HepG2 (cell line): ENCODE measurements around the gene TUBA4B. TPM values are rescaled to one million over a fixed set of nuclear protein-coding genes. Genes with fewer than 3 reads are reported as not detected.

Experiments
- ADNP ChIP-seq: sonication (generic); formaldehyde crosslinking; IDR thresholded peaks from 2 replicates; pipeline ENCODE4 v1.4.0; 2020; ENCODE audit warnings: missing genetic modification reagents
- PAX8 ChIP-seq: sonication (generic); formaldehyde crosslinking; IDR thresholded peaks from 2 replicates; pipeline ENCODE4 v1.8.0; 2022; ENCODE audit warnings: mild to moderate bottlenecking, missing genetic modification reagents, borderline replicate concordance
- ZNF546 ChIP-seq: sonication (generic); formaldehyde crosslinking; conservative IDR thresholded peaks from 2 replicates; pipeline ENCODE4 v1.8.1; 2023; ENCODE audit warnings: mild to moderate bottlenecking, missing genetic modification reagents
- ZNF615 ChIP-seq: sonication (generic); formaldehyde crosslinking; IDR thresholded peaks from 2 replicates; pipeline ENCODE4 v1.5.0; 2020; ENCODE audit warnings: mild to moderate bottlenecking, missing genetic modification reagents, borderline replicate concordance
- ZNF713 ChIP-seq: sonication (generic); formaldehyde crosslinking; IDR thresholded peaks from 2 replicates; pipeline ENCODE4 v1.4.0; 2020; ENCODE audit warnings: mild to moderate bottlenecking, missing genetic modification reagents
- polyA plus RNA-seq, 8 experiments: library from polyadenylated mRNA; depleted of rRNA in 3 of 8; stranded (reverse) in 7 of 8; unstranded in 1 of 8; fragments of >200 nt; fragmentation: Illumina TruSeq in 4 of 8; extraction: Trizol in 4 of 8; gene quantifications; 2 replicates each; pipeline versions ENCODE4 v1.2.1 to v1.2.3, GENCODE V29; 2011 to 2016; ENCODE audit warnings: low read depth in 4 of 8, missing spikeins in 1 of 8, mixed read lengths in 1 of 8; ENCODE audit not compliant: insufficient read depth in 1 of 8
- total RNA-seq, 5 experiments: library from RNA; depleted of rRNA; stranded (reverse); fragments of >200 nt; fragmentation: Illumina TruSeq; extraction: Trizol; gene quantifications; 2 replicates each; pipeline ENCODE4 v1.2.3, GENCODE V29; 2016; ENCODE audit warnings: low read depth in 1 of 5
- TF ChIP-seq, protein P1 (sequence below): sonication (generic); formaldehyde crosslinking; IDR thresholded peaks from 2 replicates; pipeline ENCODE4 v1.4.0; 2020; ENCODE audit warnings: missing genetic modification reagents
- TF ChIP-seq, protein P2 (sequence below), 2 experiments: IDR thresholded peaks; 2 replicates each; pipeline ENCODE4 v1.6.1; 2011 to 2012; ENCODE audit warnings: low read length in 2 of 2, borderline replicate concordance in 1 of 2, low read depth in 1 of 2, mild to moderate bottlenecking in 1 of 2, moderate library complexity in 1 of 2
- TF ChIP-seq, protein P3 (sequence below): IDR thresholded peaks from 2 replicates; pipeline ENCODE4 v1.6.1; 2012; ENCODE audit warnings: low read depth, low read length, improper control_type of control experiment
- TF ChIP-seq, protein P4 (sequence below): sonication (generic); formaldehyde crosslinking; IDR thresholded peaks from 2 replicates; pipeline ENCODE4 v1.4.0; 2020; ENCODE audit warnings: mild to moderate bottlenecking, missing genetic modification reagents
- TF ChIP-seq, protein P5 (sequence below): sonication (generic); formaldehyde crosslinking; IDR thresholded peaks from 2 replicates; pipeline ENCODE4 v1.4.0; 2020; ENCODE audit warnings: missing genetic modification reagents, borderline replicate concordance

The TUBA4B gene
- total and polyA plus RNA-seq, 2 of the 13 experiments (the other 11 are each of a cell fraction or from before 2014, with no cell fraction given): 0.18 to 0.22 TPM

DNA sequence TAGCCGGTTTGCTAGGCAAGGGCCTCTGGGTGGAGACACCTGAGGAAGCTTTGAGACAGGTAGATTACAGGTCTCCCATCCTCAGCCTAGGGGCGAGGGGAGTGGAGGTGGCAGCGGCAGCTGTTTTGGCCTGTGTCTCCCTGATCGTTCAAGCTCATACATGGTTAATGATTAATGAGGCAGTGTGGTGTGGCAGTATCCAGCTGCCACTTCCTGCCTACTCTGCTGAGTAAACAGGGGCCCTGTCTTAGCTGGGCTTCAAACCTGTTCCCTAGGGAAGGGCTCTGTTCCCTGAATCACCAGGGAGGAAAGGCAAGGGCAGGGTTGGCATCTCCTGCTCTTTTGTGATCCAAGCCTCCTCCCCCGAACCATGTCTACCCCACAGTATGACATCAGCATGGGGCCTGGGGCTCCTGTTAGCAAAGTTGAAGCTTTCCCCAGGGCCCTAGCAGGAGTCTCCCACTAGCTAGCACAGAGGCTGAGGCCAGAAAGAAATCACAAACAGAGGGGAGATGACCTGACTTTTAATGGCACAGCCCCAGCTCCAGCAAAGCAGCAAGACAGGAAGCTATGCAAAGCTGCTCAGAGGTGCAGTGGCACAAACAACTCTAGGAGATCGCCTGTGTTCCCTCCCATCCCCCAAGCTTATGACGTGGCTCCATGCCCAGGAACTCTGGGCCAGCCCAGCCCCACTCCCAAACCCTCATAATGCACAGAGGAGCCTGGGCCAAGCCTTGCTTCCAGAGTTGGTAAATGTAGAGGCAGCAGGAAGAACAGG, 3.7 kb upstream of the TUBA4B start (continued):
- TF ChIP-seq, protein P1, sequence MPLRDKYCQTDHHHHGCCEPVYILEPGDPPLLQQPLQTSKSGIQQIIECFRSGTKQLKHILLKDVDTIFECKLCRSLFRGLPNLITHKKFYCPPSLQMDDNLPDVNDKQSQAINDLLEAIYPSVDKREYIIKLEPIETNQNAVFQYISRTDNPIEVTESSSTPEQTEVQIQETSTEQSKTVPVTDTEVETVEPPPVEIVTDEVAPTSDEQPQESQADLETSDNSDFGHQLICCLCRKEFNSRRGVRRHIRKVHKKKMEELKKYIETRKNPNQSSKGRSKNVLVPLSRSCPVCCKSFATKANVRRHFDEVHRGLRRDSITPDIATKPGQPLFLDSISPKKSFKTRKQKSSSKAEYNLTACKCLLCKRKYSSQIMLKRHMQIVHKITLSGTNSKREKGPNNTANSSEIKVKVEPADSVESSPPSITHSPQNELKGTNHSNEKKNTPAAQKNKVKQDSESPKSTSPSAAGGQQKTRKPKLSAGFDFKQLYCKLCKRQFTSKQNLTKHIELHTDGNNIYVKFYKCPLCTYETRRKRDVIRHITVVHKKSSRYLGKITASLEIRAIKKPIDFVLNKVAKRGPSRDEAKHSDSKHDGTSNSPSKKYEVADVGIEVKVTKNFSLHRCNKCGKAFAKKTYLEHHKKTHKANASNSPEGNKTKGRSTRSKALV (CRISPR knock-in tag): peak; percentile 51; the same call in 1 of the 2 replicates
- TF ChIP-seq ADNP (CRISPR knock-in tag): no peak
- TF ChIP-seq, protein P2, sequence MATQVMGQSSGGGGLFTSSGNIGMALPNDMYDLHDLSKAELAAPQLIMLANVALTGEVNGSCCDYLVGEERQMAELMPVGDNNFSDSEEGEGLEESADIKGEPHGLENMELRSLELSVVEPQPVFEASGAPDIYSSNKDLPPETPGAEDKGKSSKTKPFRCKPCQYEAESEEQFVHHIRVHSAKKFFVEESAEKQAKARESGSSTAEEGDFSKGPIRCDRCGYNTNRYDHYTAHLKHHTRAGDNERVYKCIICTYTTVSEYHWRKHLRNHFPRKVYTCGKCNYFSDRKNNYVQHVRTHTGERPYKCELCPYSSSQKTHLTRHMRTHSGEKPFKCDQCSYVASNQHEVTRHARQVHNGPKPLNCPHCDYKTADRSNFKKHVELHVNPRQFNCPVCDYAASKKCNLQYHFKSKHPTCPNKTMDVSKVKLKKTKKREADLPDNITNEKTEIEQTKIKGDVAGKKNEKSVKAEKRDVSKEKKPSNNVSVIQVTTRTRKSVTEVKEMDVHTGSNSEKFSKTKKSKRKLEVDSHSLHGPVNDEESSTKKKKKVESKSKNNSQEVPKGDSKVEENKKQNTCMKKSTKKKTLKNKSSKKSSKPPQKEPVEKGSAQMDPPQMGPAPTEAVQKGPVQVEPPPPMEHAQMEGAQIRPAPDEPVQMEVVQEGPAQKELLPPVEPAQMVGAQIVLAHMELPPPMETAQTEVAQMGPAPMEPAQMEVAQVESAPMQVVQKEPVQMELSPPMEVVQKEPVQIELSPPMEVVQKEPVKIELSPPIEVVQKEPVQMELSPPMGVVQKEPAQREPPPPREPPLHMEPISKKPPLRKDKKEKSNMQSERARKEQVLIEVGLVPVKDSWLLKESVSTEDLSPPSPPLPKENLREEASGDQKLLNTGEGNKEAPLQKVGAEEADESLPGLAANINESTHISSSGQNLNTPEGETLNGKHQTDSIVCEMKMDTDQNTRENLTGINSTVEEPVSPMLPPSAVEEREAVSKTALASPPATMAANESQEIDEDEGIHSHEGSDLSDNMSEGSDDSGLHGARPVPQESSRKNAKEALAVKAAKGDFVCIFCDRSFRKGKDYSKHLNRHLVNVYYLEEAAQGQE (IDR thresholded peaks at IDR 0.05; ENCODE audit: borderline replicate concordance in 1 of 2, low read depth in 1 of 2, low read length in 2 of 2): peak in 1 of 2 experiments; percentile 24; a peak in 1 of 4 replicates
- 0 out of 2 replicates have a peak, but pooled peaks have one; percentile 32 for TF ChIP-seq ZNF713
- TF ChIP-seq, protein P3, sequence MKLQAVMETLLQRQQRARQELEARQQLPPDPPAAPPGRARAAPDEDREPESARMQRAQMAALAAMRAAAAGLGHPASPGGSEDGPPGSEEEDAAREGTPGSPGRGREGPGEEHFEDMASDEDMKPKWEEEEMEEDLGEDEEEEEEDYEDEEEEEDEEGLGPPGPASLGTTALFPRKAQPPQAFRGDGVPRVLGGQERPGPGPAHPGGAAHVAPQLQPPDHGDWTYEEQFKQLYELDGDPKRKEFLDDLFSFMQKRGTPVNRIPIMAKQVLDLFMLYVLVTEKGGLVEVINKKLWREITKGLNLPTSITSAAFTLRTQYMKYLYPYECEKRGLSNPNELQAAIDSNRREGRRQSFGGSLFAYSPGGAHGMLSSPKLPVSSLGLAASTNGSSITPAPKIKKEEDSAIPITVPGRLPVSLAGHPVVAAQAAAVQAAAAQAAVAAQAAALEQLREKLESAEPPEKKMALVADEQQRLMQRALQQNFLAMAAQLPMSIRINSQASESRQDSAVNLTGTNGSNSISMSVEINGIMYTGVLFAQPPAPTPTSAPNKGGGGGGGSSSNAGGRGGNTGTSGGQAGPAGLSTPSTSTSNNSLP: 0 out of 2 replicates have a peak, but pooled peaks have one; percentile 17
- 0 out of 2 replicates have a peak, but pooled peaks have one; percentile 70 for TF ChIP-seq ZNF615
- TF ChIP-seq ZNF546 (CRISPR knock-in tag): no peak
- TF ChIP-seq PAX8 (CRISPR knock-in tag): 0 out of 2 replicates have a peak, but pooled peaks have one; percentile 18
- TF ChIP-seq, protein P4, sequence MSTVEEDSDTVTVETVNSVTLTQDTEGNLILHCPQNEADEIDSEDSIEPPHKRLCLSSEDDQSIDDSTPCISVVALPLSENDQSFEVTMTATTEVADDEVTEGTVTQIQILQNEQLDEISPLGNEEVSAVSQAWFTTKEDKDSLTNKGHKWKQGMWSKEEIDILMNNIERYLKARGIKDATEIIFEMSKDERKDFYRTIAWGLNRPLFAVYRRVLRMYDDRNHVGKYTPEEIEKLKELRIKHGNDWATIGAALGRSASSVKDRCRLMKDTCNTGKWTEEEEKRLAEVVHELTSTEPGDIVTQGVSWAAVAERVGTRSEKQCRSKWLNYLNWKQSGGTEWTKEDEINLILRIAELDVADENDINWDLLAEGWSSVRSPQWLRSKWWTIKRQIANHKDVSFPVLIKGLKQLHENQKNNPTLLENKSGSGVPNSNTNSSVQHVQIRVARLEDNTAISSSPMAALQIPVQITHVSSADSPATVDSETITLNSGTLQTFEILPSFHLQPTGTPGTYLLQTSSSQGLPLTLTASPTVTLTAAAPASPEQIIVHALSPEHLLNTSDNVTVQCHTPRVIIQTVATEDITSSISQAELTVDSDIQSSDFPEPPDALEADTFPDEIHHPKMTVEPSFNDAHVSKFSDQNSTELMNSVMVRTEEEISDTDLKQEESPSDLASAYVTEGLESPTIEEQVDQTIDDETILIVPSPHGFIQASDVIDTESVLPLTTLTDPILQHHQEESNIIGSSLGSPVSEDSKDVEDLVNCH (CRISPR knock-in tag): 0 out of 2 replicates have a peak, but pooled peaks have one; percentile 18
- TF ChIP-seq, protein P5, sequence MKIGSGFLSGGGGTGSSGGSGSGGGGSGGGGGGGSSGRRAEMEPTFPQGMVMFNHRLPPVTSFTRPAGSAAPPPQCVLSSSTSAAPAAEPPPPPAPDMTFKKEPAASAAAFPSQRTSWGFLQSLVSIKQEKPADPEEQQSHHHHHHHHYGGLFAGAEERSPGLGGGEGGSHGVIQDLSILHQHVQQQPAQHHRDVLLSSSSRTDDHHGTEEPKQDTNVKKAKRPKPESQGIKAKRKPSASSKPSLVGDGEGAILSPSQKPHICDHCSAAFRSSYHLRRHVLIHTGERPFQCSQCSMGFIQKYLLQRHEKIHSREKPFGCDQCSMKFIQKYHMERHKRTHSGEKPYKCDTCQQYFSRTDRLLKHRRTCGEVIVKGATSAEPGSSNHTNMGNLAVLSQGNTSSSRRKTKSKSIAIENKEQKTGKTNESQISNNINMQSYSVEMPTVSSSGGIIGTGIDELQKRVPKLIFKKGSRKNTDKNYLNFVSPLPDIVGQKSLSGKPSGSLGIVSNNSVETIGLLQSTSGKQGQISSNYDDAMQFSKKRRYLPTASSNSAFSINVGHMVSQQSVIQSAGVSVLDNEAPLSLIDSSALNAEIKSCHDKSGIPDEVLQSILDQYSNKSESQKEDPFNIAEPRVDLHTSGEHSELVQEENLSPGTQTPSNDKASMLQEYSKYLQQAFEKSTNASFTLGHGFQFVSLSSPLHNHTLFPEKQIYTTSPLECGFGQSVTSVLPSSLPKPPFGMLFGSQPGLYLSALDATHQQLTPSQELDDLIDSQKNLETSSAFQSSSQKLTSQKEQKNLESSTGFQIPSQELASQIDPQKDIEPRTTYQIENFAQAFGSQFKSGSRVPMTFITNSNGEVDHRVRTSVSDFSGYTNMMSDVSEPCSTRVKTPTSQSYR: peak; percentile 96
